ENCODE measurements around the gene PCDHGA5. TPM values are rescaled to one million over a fixed set of nuclear protein-coding genes. Genes with fewer than 3 reads are reported as not detected.
"Not testable (repeated sequence)": the region's sequence is repeated elsewhere in the genome, so short reads cannot be mapped to it uniquely, and the experiment has no call there.

Gene PCDHGA5
- total RNA-seq, 1 experiment from 2014 or later, result 0.05 TPM

DNA sequence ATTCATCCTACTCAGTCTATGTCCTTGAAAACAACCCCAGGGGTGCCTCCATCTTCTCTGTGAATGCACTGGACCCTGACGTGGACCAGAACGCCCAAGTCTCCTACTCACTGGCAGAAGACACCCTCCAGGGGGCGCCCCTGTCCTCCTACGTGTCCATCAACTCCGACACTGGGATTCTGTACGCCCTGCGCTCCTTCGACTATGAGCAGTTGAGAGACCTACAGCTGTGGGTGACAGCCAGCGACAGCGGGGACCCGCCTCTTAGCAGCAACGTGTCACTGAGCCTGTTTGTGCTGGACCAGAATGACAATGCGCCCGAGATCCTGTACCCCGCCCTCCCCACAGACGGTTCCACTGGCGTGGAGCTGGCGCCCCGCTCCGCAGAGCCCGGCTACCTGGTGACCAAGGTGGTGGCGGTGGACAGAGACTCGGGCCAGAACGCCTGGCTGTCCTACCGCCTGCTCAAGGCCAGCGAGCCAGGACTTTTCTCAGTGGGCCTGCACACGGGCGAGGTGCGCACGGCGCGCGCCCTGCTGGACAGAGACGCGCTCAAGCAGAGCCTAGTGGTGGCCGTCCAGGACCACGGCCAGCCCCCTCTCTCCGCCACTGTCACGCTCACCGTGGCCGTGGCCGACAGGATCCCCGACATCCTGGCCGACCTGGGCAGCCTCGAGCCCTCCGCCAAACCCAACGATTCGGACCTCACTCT, 11.6 kb downstream of the PCDHGA5 start:
- H3K4me3 ChIP-seq (replicated peaks in 1 of 2; ENCODE audit: low read depth in 1 of 2, low read length in 2 of 2); H3K9me2 ChIP-seq (ENCODE audit: insufficient read depth); ATAC-seq; H3K4me1 ChIP-seq (ENCODE audit: control insufficient read depth in 1 of 2, insufficient read depth in 2 of 2, low read length in 2 of 2); H3K27me3 ChIP-seq (ENCODE audit: insufficient read depth, low read length); H3K9ac ChIP-seq (ENCODE audit: low read length); DNase-seq (ENCODE audit: low read depth, low spot score); BruUV-seq (replicated peaks); intact Hi-C loops (cut with micrococcal nuclease); H3K9me3 ChIP-seq (ENCODE audit: control insufficient read depth in 1 of 2, insufficient read depth in 1 of 2, low read depth in 1 of 2, low read length in 2 of 2); POLR2A ChIA-PET; H3K36me3 ChIP-seq (ENCODE audit: control insufficient read depth in 1 of 2, insufficient read depth in 2 of 2, low read length in 2 of 2); RAD21 ChIA-PET (ENCODE audit: low non-redundant PET in 1 of 2, low total read pairs in 2 of 2, uncharacterized antibody in 2 of 2, unreplicated experiment in 2 of 2); H2AFZ ChIP-seq (ENCODE audit: low read depth, low read length, poor library complexity, severe bottlenecking); CTCF ChIA-PET; H3K27ac ChIP-seq (ENCODE audit: low read depth, low read length); H3K79me2 ChIP-seq (ENCODE audit: insufficient read depth, low read length); H3K4me2 ChIP-seq (ENCODE audit: low read length); H4K20me1 ChIP-seq (ENCODE audit: insufficient read depth): not testable (repeated sequence)
- TF ChIP-seq, protein P1, sequence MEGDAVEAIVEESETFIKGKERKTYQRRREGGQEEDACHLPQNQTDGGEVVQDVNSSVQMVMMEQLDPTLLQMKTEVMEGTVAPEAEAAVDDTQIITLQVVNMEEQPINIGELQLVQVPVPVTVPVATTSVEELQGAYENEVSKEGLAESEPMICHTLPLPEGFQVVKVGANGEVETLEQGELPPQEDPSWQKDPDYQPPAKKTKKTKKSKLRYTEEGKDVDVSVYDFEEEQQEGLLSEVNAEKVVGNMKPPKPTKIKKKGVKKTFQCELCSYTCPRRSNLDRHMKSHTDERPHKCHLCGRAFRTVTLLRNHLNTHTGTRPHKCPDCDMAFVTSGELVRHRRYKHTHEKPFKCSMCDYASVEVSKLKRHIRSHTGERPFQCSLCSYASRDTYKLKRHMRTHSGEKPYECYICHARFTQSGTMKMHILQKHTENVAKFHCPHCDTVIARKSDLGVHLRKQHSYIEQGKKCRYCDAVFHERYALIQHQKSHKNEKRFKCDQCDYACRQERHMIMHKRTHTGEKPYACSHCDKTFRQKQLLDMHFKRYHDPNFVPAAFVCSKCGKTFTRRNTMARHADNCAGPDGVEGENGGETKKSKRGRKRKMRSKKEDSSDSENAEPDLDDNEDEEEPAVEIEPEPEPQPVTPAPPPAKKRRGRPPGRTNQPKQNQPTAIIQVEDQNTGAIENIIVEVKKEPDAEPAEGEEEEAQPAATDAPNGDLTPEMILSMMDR (IDR thresholded peaks at IDR 0.05 in 2 of 3, conservative IDR thresholded peaks at IDR 0.05 in 1 of 3; ENCODE audit: borderline replicate concordance in 1 of 3, insufficient read depth in 1 of 3, low read depth in 2 of 3, low read length in 2 of 3), result peak in 1 of 3 experiments; percentile 21; a peak in 1 of 6 replicates

GRCh38 chr5:141382469-141383294, 18.7 kb downstream of the PCDHGA5 start, which contains the start of gene PCDHGA7:
PCDHGA7 (plus strand) TSS chr5:141382742; CDS start chr5:141382900, 158 bp downstream.
- H3K9me3 ChIP-seq (ENCODE audit: control insufficient read depth in 1 of 2, insufficient read depth in 1 of 2, low read depth in 1 of 2, low read length in 2 of 2), result no peaks in the 10 kb centered on the region; a peak in 2 of 4 replicates
- no peaks in the 10 kb centered on the region for H3K9me2 ChIP-seq (ENCODE audit: insufficient read depth)
- CTCF ChIA-PET, result no interaction called here
- no TSS peak for BruUV-seq (replicated peaks)
- H3K4me3 ChIP-seq (replicated peaks in 1 of 2; ENCODE audit: low read depth in 1 of 2, low read length in 2 of 2), result no peak within 1 kb of the TSS
- RAD21 ChIA-PET (ENCODE audit: low non-redundant PET in 1 of 2, low total read pairs in 2 of 2, uncharacterized antibody in 2 of 2, unreplicated experiment in 2 of 2), result no interaction called here
- POLR2A ChIA-PET, result no interaction called here
- H2AFZ ChIP-seq (ENCODE audit: low read depth, low read length, poor library complexity, severe bottlenecking), result no peak within 1 kb of the TSS
- no peaks in the 10 kb centered on the region for H3K36me3 ChIP-seq (ENCODE audit: control insufficient read depth in 1 of 2, insufficient read depth in 2 of 2, low read length in 2 of 2)
- H3K4me1 ChIP-seq (ENCODE audit: control insufficient read depth in 1 of 2, insufficient read depth in 2 of 2, low read length in 2 of 2), result no peaks in the 10 kb centered on the region
- DNase-seq (ENCODE audit: low read depth, low spot score), result no peak
- no peak within 1 kb of the TSS for H3K9ac ChIP-seq (ENCODE audit: low read length)
- intact Hi-C loops (cut with micrococcal nuclease), result no loop called here
- no peaks in the 10 kb centered on the region for H3K79me2 ChIP-seq (ENCODE audit: insufficient read depth, low read length)
- no peaks in the 10 kb centered on the region for H3K27me3 ChIP-seq (ENCODE audit: insufficient read depth, low read length)
- no peak within 1 kb of the TSS for H3K4me2 ChIP-seq (ENCODE audit: low read length)
- ATAC-seq, result no peak
- no peaks in the 10 kb centered on the region for H4K20me1 ChIP-seq (ENCODE audit: insufficient read depth)
- TF ChIP-seq ZFX (IDR thresholded peaks at IDR 0.05) (no peak), EGR1 (IDR thresholded peaks at IDR 0.05; ENCODE audit: low read depth) (no peak), YY1 (IDR thresholded peaks at IDR 0.05; ENCODE audit: extremely low read depth, insufficient replicate concordance, low read depth, low read length) (no peak), EZH2phosphoT487 (IDR thresholded peaks at IDR 0.05; ENCODE audit: borderline replicate concordance) (no peak), SRF (IDR thresholded peaks at IDR 0.05; ENCODE audit: low read depth) (no peak)
- no peak within 1 kb of the TSS for H3K27ac ChIP-seq (ENCODE audit: low read depth, low read length)
